Smooth muscle cell of bladder (primary cell): ENCODE measurements around the gene EDRF1. TPM values are rescaled to one million over a fixed set of nuclear protein-coding genes. Genes with fewer than 3 reads are reported as not detected.

Experiments
- total RNA-seq: library from RNA; depleted of rRNA; stranded (reverse); fragments of >200 nt; gene quantifications from 2 replicates; pipeline ENCODE4 v1.2.3, GENCODE V29; 2014

EDRF1 gene
- total RNA-seq = 17.4 and 18.3 TPM in 2 replicates

GRCh38 chr10:125719173-125720001 lies at the start of gene EDRF1:
Gene EDRF1, plus strand, starts transcription at chr10:125719709. Its CDS starts 99 bp downstream, at chr10:125719808.

GRCh38 chr10:125683063-125683462 lies 36.4 kb upstream of the EDRF1 start, which contains the start of gene TEX36:
Gene TEX36, minus strand, starts transcription at chr10:125683163. Its CDS starts 174 bp downstream, at chr10:125682989.

GRCh38 chr10:125775491-125776106 lies 56.1 kb downstream of the EDRF1 start, which contains the start of gene MMP21:
Gene MMP21, minus strand, starts transcription at chr10:125775821. Its CDS starts 0 bp downstream, at chr10:125775821.

Other genes with a start within 250 kb of the EDRF1 start
- gene TEX36, start 36.5 kb upstream of the EDRF1 start, total RNA-seq = not detected in 2 replicates
- gene MMP21, start 56.1 kb downstream of the EDRF1 start, total RNA-seq = under 0.01 and 0.09 TPM in 2 replicates
- gene UROS, start 103.5 kb downstream of the EDRF1 start, total RNA-seq = 71.5 and 71.7 TPM in 2 replicates
- gene BCCIP, start 103.8 kb downstream of the EDRF1 start, total RNA-seq = 30.4 and 35.0 TPM in 2 replicates
- 34.1 and 44.7 TPM in 2 replicates for gene DHX32, start 161.6 kb downstream of the EDRF1 start, total RNA-seq
- 10.0 and 11.5 TPM in 2 replicates for gene FANK1, start 176.9 kb downstream of the EDRF1 start, total RNA-seq